DOHH2 (cell line): ENCODE measurements around the gene FBXW7.

Source experiments
- H3F3A ChIP-seq: fragments of 200-600 bp; sonication (generic), shearing (Covaris generic); 2 replicates; pipeline ENCODE4 v1.6.0; 2016; ENCODE audit warnings: antibody characterized with exemption, mild to moderate bottlenecking; ENCODE audit not compliant: control insufficient read depth, insufficient read depth
- H3K27ac ChIP-seq: fragments of 200-600 bp; sonication (generic); 2 replicates; pipeline ENCODE4 v1.5.1; 2014; ENCODE audit warnings: low read depth, mild to moderate bottlenecking, low read length, moderate library complexity
- H3K27me3 ChIP-seq: fragments of 200-600 bp; sonication (generic); 2 replicates; pipeline ENCODE4 v1.6.1; 2014; ENCODE audit warnings: mild to moderate bottlenecking, low read length, mixed read lengths; ENCODE audit not compliant: control insufficient read depth
- H3K36me3 ChIP-seq: fragments of 200-600 bp; sonication (generic); 2 replicates; pipeline ENCODE4 v1.6.1; 2014; ENCODE audit warnings: mild to moderate bottlenecking, low read length, moderate library complexity, mixed read lengths; ENCODE audit not compliant: control insufficient read depth
- H3K4me1 ChIP-seq: fragments of 200-600 bp; sonication (generic); 2 replicates; pipeline ENCODE4 v1.6.1; 2014; ENCODE audit warnings: mild to moderate bottlenecking, low read length, mixed read lengths; ENCODE audit not compliant: control insufficient read depth
- H3K4me2 ChIP-seq: fragments of 200-600 bp; sonication (generic); 2 replicates; pipeline ENCODE4 v1.6.0; 2014; ENCODE audit warnings: mild to moderate bottlenecking, low read length, moderate library complexity
- H3K4me3 ChIP-seq: fragments of 200-600 bp; sonication (generic); 2 replicates; pipeline ENCODE4 v1.5.1; 2014; ENCODE audit warnings: mild to moderate bottlenecking, low read length, mixed read lengths
- H3K79me2 ChIP-seq: fragments of 200-600 bp; sonication (generic); 2 replicates; pipeline ENCODE4 v1.6.1; 2014; ENCODE audit warnings: mild to moderate bottlenecking, low read length, mixed read lengths; ENCODE audit not compliant: control insufficient read depth
- H3K9me2 ChIP-seq: fragments of 200-600 bp; sonication (generic); replicated peaks from 2 replicates; pipeline ENCODE4 v1.6.1; 2014; ENCODE audit warnings: mild to moderate bottlenecking, low read length, mixed read lengths; ENCODE audit not compliant: control insufficient read depth
- H3K9me3 ChIP-seq: fragments of 200-600 bp; sonication (generic); 2 replicates; pipeline ENCODE4 v1.6.1; 2014; ENCODE audit warnings: antibody characterized with exemption, low read length, mixed read lengths; ENCODE audit not compliant: control insufficient read depth, insufficient read depth
- H4K20me1 ChIP-seq: fragments of 200-600 bp; sonication (generic); 2 replicates; pipeline ENCODE4 v1.6.0; 2014; ENCODE audit warnings: low read depth, mild to moderate bottlenecking, antibody characterized with exemption, low read length, moderate library complexity; ENCODE audit not compliant: control insufficient read depth, insufficient read depth
- CTCF ChIP-seq: fragments of 200-600 bp; sonication (generic); IDR thresholded peaks from one replicate; pipeline ENCODE4 v1.5.1; 2014; ENCODE audit warnings: antibody characterized with exemption, mild to moderate bottlenecking, low read depth, low read length; ENCODE audit not compliant: poor library complexity, severe bottlenecking
- EZH2phosphoT487 ChIP-seq: fragments of 200-600 bp; sonication (generic); IDR thresholded peaks from 2 replicates; pipeline ENCODE4 v1.6.1; 2017; ENCODE audit warnings: borderline replicate concordance, mild to moderate bottlenecking, antibody characterized with exemption, low read length, moderate library complexity, mixed read lengths

The FBXW7 gene

GRCh38 chr4:152485726-152486276 is 50.1 kb downstream of the FBXW7 start:
- Histone ChIP-seq H4K20me1 (no peaks in the 10 kb centered on the region), H3K4me1 (no peaks in the 10 kb centered on the region), H3K36me3 (peaks cover 5% of the 10 kb centered on the region), H3F3A (no peaks in the 10 kb centered on the region), H3K9me2 (no peaks in the 10 kb centered on the region), H3K9me3 (0 out of 2 replicates have a peak, but pooled peaks cover 3% of the 10 kb centered on the region), H3K27me3 (no peaks in the 10 kb centered on the region), H3K27ac (no peak overlapping the region), H3K79me2 (peaks cover 84% of the 10 kb centered on the region), H3K4me2 (no peak overlapping the region), H3K4me3 (no peak overlapping the region)
- TF ChIP-seq EZH2phosphoT487, result no peak
- TF ChIP-seq CTCF, result no peak

DNA sequence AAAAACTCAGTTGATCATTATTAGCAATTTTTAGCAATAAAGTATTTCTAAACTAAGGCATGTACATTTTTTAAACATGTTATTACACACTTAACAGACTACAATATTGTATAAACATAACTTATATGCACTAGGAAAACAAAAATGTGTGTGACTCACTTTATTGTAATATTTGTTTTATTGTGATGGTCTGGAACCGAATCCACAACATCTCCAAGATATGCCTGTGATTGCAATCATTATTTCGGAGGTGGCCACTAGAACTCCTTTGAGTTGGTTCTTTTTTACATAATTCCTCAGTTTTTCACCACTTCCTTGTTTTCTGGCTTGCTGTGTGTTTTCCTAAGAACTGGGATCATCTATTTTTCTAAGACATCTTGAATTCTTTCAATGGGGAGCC is 53.7 kb downstream of the FBXW7 start:
- H4K20me1 ChIP-seq, result no peaks in the 10 kb centered on the region
- H3K4me2 ChIP-seq, result no peak overlapping the region
- peaks cover 14% of the 10 kb centered on the region for H3K4me1 ChIP-seq
- no peaks in the 10 kb centered on the region for H3K27me3 ChIP-seq
- H3K36me3 ChIP-seq, result peaks cover 8% of the 10 kb centered on the region
- no peaks in the 10 kb centered on the region for H3K9me2 ChIP-seq
- peaks cover 87% of the 10 kb centered on the region for H3K79me2 ChIP-seq
- H3F3A ChIP-seq, result no peaks in the 10 kb centered on the region
- no peak for TF ChIP-seq EZH2phosphoT487
- H3K4me3 ChIP-seq, result no peak overlapping the region
- 0 out of 2 replicates have a peak, but pooled peaks cover 3% of the 10 kb centered on the region for H3K9me3 ChIP-seq
- H3K27ac ChIP-seq, result no peak overlapping the region

GRCh38 chr4:152480901-152481300 is 55.0 kb downstream of the FBXW7 start:
- TF ChIP-seq EZH2phosphoT487 (no peak), CTCF (no peak)
- Histone ChIP-seq H3K9me2 (no peaks in the 10 kb centered on the region), H3K27me3 (no peaks in the 10 kb centered on the region), H3K27ac (no peak overlapping the region), H3K4me1 (peaks cover 14% of the 10 kb centered on the region), H3K36me3 (peaks cover 8% of the 10 kb centered on the region), H3K79me2 (peaks cover 87% of the 10 kb centered on the region), H3K4me2 (no peak overlapping the region), H4K20me1 (no peaks in the 10 kb centered on the region), H3F3A (no peaks in the 10 kb centered on the region), H3K4me3 (no peak overlapping the region), H3K9me3 (0 out of 2 replicates have a peak, but pooled peaks cover 3% of the 10 kb centered on the region)

DNA sequence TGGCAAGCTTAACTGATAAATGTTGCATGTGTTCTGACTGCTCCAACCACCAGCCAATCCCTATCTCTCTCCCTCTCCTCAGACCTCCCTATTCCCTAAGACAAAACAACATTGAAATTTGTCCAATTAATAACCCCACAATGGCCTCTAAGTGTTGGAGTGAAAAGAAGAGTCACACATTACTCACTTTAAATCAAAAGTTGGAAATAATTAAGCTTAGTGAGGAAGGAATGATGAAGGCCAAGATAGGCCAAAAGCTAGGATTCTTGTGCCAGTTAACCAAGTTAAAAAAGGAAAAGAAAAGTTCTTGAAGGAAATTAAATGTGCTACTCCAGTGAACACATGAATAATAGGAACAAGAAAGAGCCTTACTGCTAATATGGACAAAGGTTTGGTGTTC is 55.6 kb downstream of the FBXW7 start:
- H3K4me3 ChIP-seq, result no peak overlapping the region
- TF ChIP-seq CTCF (no peak), EZH2phosphoT487 (no peak)
- H3K9me2 ChIP-seq, result no peaks in the 10 kb centered on the region
- H3K4me1 ChIP-seq, result peaks cover 14% of the 10 kb centered on the region
- H3K27ac ChIP-seq, result no peak overlapping the region
- peaks cover 87% of the 10 kb centered on the region for H3K79me2 ChIP-seq
- H3F3A ChIP-seq, result no peaks in the 10 kb centered on the region
- H3K4me2 ChIP-seq, result no peak overlapping the region
- H3K36me3 ChIP-seq, result peaks cover 8% of the 10 kb centered on the region
- no peaks in the 10 kb centered on the region for H4K20me1 ChIP-seq
- H3K27me3 ChIP-seq, result no peaks in the 10 kb centered on the region
- H3K9me3 ChIP-seq, result 0 out of 2 replicates have a peak, but pooled peaks cover 3% of the 10 kb centered on the region
